HepG2 (cell line): ENCODE data around the gene RTN4RL2. TPM values are rescaled to one million over a fixed set of nuclear protein-coding genes. Genes with fewer than 3 reads are reported as not detected.

Source experiments
- ATAC-seq: fragments of 200-7000 bp; cut with Tn5 transposase; 3 replicates; pipeline ENCODE4 v1.9.1; 2020; ENCODE audit warnings: mild to moderate bottlenecking, moderate library complexity
- BruUV-seq: library from RNA; stranded (reverse); fragments of 400-500 nt; replicated peaks from 2 replicates; lab custom pipeline; 2021; lab: Mats Ljungman, UMichigan
- CTCF ChIA-PET: fragments of 300-600 bp; formaldehyde crosslinking; extraction: SDS; loops from one replicate; lab custom pipeline; 2021; ENCODE audit warnings: low total read pairs, inconsistent platforms, low intra/inter-chr PET ratio; lab: Yijun Ruan, JAX
- POLR2A ChIA-PET: fragments of 350-600 bp; sonication (Branson Sonifier 250); formaldehyde crosslinking; loops from one replicate; lab custom pipeline; 2020; ENCODE audit warnings: antibody characterized with exemption, inconsistent platforms; lab: Yijun Ruan, JAX
- DNase-seq: peaks from one replicate; pipeline ENCODE4 v3.0.0-alpha.2; 2015; ENCODE audit warnings: low spot score
- FAIRE-seq: peaks from 3 replicates; lab custom pipeline; 2011; peaks lifted over from hg19 to GRCh38; lab: Jason Lieb, UNC
- H2AFZ ChIP-seq: one replicate; pipeline ENCODE4 v1.6.1; 2011; ENCODE audit warnings: low read length, inconsistent platforms
- H3K27ac ChIP-seq: fragments of 300-600 bp; 3 replicates; pipeline ENCODE4 v1.8.0; 2011; ENCODE audit warnings: mixed run types, mild to moderate bottlenecking, mixed read lengths, low read length, inconsistent platforms; ENCODE audit not compliant: insufficient read depth; ENCODE audit errors: extremely low read length
- H3K27me3 ChIP-seq, 2 experiments: fragments of 200-600 bp in 1 of 2; 2 replicates in 1 of 2; 3 replicates in 1 of 2; pipeline versions ENCODE4 v1.6.0 to v1.8.0; 2011; ENCODE audit warnings: low read length in 2 of 2, mild to moderate bottlenecking in 2 of 2, moderate library complexity in 2 of 2, inconsistent platforms in 1 of 2; ENCODE audit not compliant: insufficient read depth in 2 of 2, control insufficient read depth in 1 of 2
- H3K36me3 ChIP-seq, 2 experiments: fragments of 200-600 bp in 1 of 2; replicated peaks in 1 of 2; 2 replicates in 1 of 2; 3 replicates in 1 of 2; pipeline versions ENCODE4 v1.5.1 to v1.8.0; 2011; ENCODE audit warnings: low read length in 2 of 2, inconsistent platforms in 1 of 2; ENCODE audit not compliant: insufficient read depth in 2 of 2, control insufficient read depth in 1 of 2
- H3K4me1 ChIP-seq: 2 replicates; pipeline ENCODE4 v1.5.1; 2012; ENCODE audit warnings: low read length, inconsistent platforms; ENCODE audit not compliant: insufficient read depth
- H3K4me2 ChIP-seq: 2 replicates; pipeline ENCODE4 v1.6.0; 2011; ENCODE audit warnings: low read depth, low read length, inconsistent platforms
- H3K4me3 ChIP-seq, 3 experiments: fragments of 200-600 bp in 1 of 3; sonication (generic), shearing (Covaris generic) in 1 of 3; replicated peaks in 1 of 3; 2 replicates each; pipeline ENCODE4 v1.5.1; 2011 to 2016; ENCODE audit warnings: low read length in 3 of 3, inconsistent platforms in 2 of 3, low read depth in 2 of 3, mild to moderate bottlenecking in 2 of 3, control low read depth in 1 of 3, mixed read lengths in 1 of 3; ENCODE audit not compliant: insufficient read depth in 1 of 3
- H3K79me2 ChIP-seq: one replicate; pipeline ENCODE4 v1.6.1; 2011; ENCODE audit warnings: low read length, inconsistent platforms; ENCODE audit not compliant: insufficient read depth
- H3K9ac ChIP-seq: 2 replicates; pipeline ENCODE4 v1.6.0; 2011; ENCODE audit warnings: mild to moderate bottlenecking, low read depth, low read length, inconsistent platforms; ENCODE audit not compliant: insufficient read depth
- H3K9me3 ChIP-seq: 2 replicates; pipeline ENCODE4 v1.5.1; 2012; ENCODE audit warnings: mild to moderate bottlenecking, low read length
- H4K20me1 ChIP-seq: 2 replicates; pipeline ENCODE4 v1.6.0; 2011; ENCODE audit warnings: inconsistent platforms, mild to moderate bottlenecking, low read length, moderate library complexity; ENCODE audit not compliant: insufficient read depth
- GATA4 ChIP-seq: sonication (generic); IDR thresholded peaks from 2 replicates; pipeline ENCODE4 v1.6.1; 2016; ENCODE audit warnings: antibody characterized with exemption, low read depth, borderline replicate concordance
- PHB2 ChIP-seq: fragments of 450-650 bp; IDR thresholded peaks from 2 replicates; pipeline ENCODE4 v1.6.1; 2018; ENCODE audit not compliant: partially characterized antibody
- RELA ChIP-seq: sonication (generic); formaldehyde crosslinking; IDR thresholded peaks from 2 replicates; pipeline ENCODE4 v1.4.0; 2020; ENCODE audit warnings: missing genetic modification reagents
- ZNF136 ChIP-seq: sonication (generic); formaldehyde crosslinking; IDR thresholded peaks from 2 replicates; pipeline ENCODE4 v1.8.1; 2022; ENCODE audit warnings: low read depth, mild to moderate bottlenecking, moderate library complexity, missing genetic modification reagents
- ZNF446 ChIP-seq: sonication (generic); formaldehyde crosslinking; IDR thresholded peaks from 2 replicates; pipeline ENCODE4 v1.5.0; 2020; ENCODE audit warnings: mild to moderate bottlenecking, missing genetic modification reagents
- WGBS: methylation state at CpG from one replicate; pipeline ENCODE4 v1.1.6; 2017; ENCODE audit warnings: low lambda C conversion rate; 5-methylcytosine and 5-hydroxymethylcytosine counted together
- in situ Hi-C: cut with HindIII; loops from 2 replicates; pipeline ENCODE4 v1.10.0; 2017; ENCODE audit warnings: low pct_unique_long_range_greater_than_20kb; ENCODE audit not compliant: extremely low pct_ligation_motif_present
- intact Hi-C: fragments of 100-400 bp; cut with micrococcal nuclease; formaldehyde crosslinking; loops from one replicate; pipeline ENCODE4 v1.10.0; 2022; ENCODE audit not compliant: unreplicated experiment
- polyA plus RNA-seq, 8 experiments: library from polyadenylated mRNA; depleted of rRNA in 3 of 8; stranded (reverse) in 7 of 8; unstranded in 1 of 8; fragments of >200 nt; fragmentation: Illumina TruSeq in 4 of 8; extraction: Trizol in 4 of 8; gene quantifications; 2 replicates each; pipeline versions ENCODE4 v1.2.1 to v1.2.3, GENCODE V29; 2011 to 2016; ENCODE audit warnings: low read depth in 4 of 8, missing spikeins in 1 of 8, mixed read lengths in 1 of 8; ENCODE audit not compliant: insufficient read depth in 1 of 8
- total RNA-seq, 5 experiments: library from RNA; depleted of rRNA; stranded (reverse); fragments of >200 nt; fragmentation: Illumina TruSeq; extraction: Trizol; gene quantifications; 2 replicates each; pipeline ENCODE4 v1.2.3, GENCODE V29; 2016; ENCODE audit warnings: low read depth in 1 of 5
- TF ChIP-seq, protein P1 (sequence below): sonication (generic); formaldehyde crosslinking; IDR thresholded peaks from 2 replicates; pipeline ENCODE4 v1.4.0; 2020; ENCODE audit warnings: missing genetic modification reagents
- TF ChIP-seq, protein P2 (sequence below): sonication (generic); formaldehyde crosslinking; IDR thresholded peaks from 2 replicates; pipeline ENCODE4 v1.4.0; 2020; ENCODE audit warnings: missing genetic modification reagents
- TF ChIP-seq, protein P3 (sequence below): sonication (generic); formaldehyde crosslinking; conservative IDR thresholded peaks from 2 replicates; pipeline ENCODE4 v1.8.1; 2023; ENCODE audit warnings: missing genetic modification reagents
- TF ChIP-seq, protein P4 (sequence below): sonication (generic); formaldehyde crosslinking; IDR thresholded peaks from 2 replicates; pipeline ENCODE4 v1.5.0; 2020; ENCODE audit warnings: missing genetic modification reagents

Gene RTN4RL2
- total and polyA plus RNA-seq, 2 of the 13 experiments (the other 11 are each of a cell fraction or from before 2014, with no cell fraction given): 1.3 to 4.3 TPM

DNA sequence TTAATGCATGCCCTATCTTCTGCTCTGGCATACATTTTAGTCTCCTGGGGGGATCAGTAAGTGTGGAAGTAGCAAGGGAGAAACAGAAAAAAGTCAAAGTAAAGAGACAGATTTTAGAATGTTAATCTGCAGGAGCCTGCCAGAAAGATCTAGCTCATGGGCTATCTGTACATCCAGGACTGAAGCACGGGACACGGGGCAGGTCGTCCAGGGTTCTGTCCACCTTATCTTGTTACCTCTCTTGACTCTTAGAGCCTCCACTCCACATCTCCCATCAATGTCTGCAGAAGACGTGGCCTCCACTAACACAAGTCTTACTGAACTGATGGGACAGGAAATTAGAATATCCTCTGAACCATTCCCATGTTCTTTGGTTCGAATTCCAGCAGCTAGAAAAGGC is 31.7 kb upstream of the RTN4RL2 start:
- in situ Hi-C loops: no loop called here
- no TSS peak for BruUV-seq
- no peak for DNase-seq
- Histone ChIP-seq H3K36me3 (no peaks in the 10 kb centered on the region), H3K4me1 (peaks cover 80% of the 10 kb centered on the region), H3K79me2 (no peaks in the 10 kb centered on the region), H3K9ac (no peak overlapping the region), H3K27me3 (peaks cover 0 to 2% of the 10 kb centered on the region in 2 experiments; a peak in 1 of 5 replicates), H3K27ac (no peak overlapping the region), H3K9me3 (no peaks in the 10 kb centered on the region), H4K20me1 (no peaks in the 10 kb centered on the region), H3K4me2 (no peak overlapping the region), H3K4me3 (no peak overlapping the region), H2AFZ (no peak overlapping the region)
- intact Hi-C loops: no loop called here
- WGBS: 14% methylated on average over 5 of the region's 5 CpGs
- POLR2A ChIA-PET: interaction anchor here (0.7 kb wide), 1 partner anchor 13 kb away, joined by 3 read pairs; no protein-coding TSS in a partner anchor
- FAIRE-seq: no peak
- TF ChIP-seq ZNF136 (CRISPR knock-in tag): no peak
- TF ChIP-seq, protein P1, sequence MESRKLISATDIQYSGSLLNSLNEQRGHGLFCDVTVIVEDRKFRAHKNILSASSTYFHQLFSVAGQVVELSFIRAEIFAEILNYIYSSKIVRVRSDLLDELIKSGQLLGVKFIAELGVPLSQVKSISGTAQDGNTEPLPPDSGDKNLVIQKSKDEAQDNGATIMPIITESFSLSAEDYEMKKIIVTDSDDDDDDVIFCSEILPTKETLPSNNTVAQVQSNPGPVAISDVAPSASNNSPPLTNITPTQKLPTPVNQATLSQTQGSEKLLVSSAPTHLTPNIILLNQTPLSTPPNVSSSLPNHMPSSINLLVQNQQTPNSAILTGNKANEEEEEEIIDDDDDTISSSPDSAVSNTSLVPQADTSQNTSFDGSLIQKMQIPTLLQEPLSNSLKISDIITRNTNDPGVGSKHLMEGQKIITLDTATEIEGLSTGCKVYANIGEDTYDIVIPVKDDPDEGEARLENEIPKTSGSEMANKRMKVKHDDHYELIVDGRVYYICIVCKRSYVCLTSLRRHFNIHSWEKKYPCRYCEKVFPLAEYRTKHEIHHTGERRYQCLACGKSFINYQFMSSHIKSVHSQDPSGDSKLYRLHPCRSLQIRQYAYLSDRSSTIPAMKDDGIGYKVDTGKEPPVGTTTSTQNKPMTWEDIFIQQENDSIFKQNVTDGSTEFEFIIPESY (CRISPR knock-in tag): no peak
- TF ChIP-seq ZNF446 (CRISPR knock-in tag): no peak
- TF ChIP-seq, protein P2, sequence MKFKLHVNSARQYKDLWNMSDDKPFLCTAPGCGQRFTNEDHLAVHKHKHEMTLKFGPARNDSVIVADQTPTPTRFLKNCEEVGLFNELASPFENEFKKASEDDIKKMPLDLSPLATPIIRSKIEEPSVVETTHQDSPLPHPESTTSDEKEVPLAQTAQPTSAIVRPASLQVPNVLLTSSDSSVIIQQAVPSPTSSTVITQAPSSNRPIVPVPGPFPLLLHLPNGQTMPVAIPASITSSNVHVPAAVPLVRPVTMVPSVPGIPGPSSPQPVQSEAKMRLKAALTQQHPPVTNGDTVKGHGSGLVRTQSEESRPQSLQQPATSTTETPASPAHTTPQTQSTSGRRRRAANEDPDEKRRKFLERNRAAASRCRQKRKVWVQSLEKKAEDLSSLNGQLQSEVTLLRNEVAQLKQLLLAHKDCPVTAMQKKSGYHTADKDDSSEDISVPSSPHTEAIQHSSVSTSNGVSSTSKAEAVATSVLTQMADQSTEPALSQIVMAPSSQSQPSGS: no peak
- CTCF ChIA-PET: no interaction called here
- no peak for ATAC-seq

DNA sequence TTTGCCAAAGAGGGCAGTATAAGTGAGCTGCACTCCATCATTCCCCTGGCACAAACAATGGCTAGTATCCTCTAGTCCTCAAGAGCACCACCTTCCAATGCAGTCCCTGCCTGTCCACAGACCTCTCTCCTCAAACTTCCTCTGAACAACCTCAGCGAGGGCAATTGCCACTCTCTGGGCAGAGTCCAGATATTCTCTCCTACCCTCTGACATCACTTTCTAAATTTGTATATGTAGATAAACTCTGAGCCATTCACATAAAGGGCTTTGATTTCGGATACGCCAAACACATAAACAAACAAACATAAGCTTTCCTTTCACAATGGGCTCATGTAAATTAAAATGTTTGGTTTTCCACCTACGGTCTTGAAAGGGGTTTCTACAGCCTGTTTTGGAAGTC is 30.4 kb upstream of the RTN4RL2 start:
- FAIRE-seq: no peak
- CTCF ChIA-PET: no interaction called here
- TF ChIP-seq, protein P3, sequence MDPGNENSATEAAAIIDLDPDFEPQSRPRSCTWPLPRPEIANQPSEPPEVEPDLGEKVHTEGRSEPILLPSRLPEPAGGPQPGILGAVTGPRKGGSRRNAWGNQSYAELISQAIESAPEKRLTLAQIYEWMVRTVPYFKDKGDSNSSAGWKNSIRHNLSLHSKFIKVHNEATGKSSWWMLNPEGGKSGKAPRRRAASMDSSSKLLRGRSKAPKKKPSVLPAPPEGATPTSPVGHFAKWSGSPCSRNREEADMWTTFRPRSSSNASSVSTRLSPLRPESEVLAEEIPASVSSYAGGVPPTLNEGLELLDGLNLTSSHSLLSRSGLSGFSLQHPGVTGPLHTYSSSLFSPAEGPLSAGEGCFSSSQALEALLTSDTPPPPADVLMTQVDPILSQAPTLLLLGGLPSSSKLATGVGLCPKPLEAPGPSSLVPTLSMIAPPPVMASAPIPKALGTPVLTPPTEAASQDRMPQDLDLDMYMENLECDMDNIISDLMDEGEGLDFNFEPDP: no peak
- TF ChIP-seq PHB2: no peak
- no peak for TF ChIP-seq RELA
- TF ChIP-seq GATA4: no peak
- TF ChIP-seq, protein P4, sequence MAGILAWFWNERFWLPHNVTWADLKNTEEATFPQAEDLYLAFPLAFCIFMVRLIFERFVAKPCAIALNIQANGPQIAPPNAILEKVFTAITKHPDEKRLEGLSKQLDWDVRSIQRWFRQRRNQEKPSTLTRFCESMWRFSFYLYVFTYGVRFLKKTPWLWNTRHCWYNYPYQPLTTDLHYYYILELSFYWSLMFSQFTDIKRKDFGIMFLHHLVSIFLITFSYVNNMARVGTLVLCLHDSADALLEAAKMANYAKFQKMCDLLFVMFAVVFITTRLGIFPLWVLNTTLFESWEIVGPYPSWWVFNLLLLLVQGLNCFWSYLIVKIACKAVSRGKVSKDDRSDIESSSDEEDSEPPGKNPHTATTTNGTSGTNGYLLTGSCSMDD (CRISPR knock-in tag): no peak

More for the DNA sequence above, 30.4 kb upstream of the RTN4RL2 start:
- intact Hi-C loops: no loop called here
- no peaks in the 10 kb centered on the region for H4K20me1 ChIP-seq
- H3K4me2 ChIP-seq: no peak overlapping the region
- no peak overlapping the region for H3K4me3 ChIP-seq
- H3K4me1 ChIP-seq: peaks cover 80% of the 10 kb centered on the region
- no peak overlapping the region for H3K9ac ChIP-seq
- no peak overlapping the region for H3K27ac ChIP-seq
- DNase-seq: no peak
- H3K9me3 ChIP-seq: no peaks in the 10 kb centered on the region
- no peak for ATAC-seq
- BruUV-seq: no TSS peak
- POLR2A ChIA-PET: no interaction called here
- in situ Hi-C loops: no loop called here
- no peaks in the 10 kb centered on the region for H3K36me3 ChIP-seq
- 6% methylated on average over 4 of the region's 4 CpGs for WGBS
- no peak overlapping the region for H2AFZ ChIP-seq
- H3K27me3 ChIP-seq: peaks cover 0 to 2% of the 10 kb centered on the region in 2 experiments; a peak in 1 of 5 replicates
- no peaks in the 10 kb centered on the region for H3K79me2 ChIP-seq
